IMR-90 (cell line): ENCODE measurements around the gene TNS2. TPM values are rescaled to one million over a fixed set of nuclear protein-coding genes. Genes with fewer than 3 reads are reported as not detected.

Source experiments
- ATAC-seq: fragments of 200-7000 bp; cut with Tn5 transposase; 2 replicates; pipeline ENCODE4 v1.9.1; 2020; ENCODE audit warnings: low read depth, mild to moderate bottlenecking, moderate library complexity
- BruUV-seq: library from RNA; stranded (reverse); fragments of 400-500 nt; replicated peaks from 2 replicates; lab custom pipeline; 2021; lab: Mats Ljungman, UMichigan
- CTCF ChIA-PET: fragments of 300-600 bp; formaldehyde crosslinking; extraction: SDS; loops from one replicate; lab custom pipeline; 2021; ENCODE audit warnings: antibody characterized with exemption; lab: Yijun Ruan, JAX
- POLR2A ChIA-PET: fragments of 300-600 bp; sonication (Branson Sonifier 250); formaldehyde crosslinking; loops from one replicate; lab custom pipeline; 2022; ENCODE audit warnings: antibody characterized with exemption; ENCODE audit not compliant: unreplicated experiment; lab: Charles Lee
- DNase-seq: peaks from one replicate; pipeline ENCODE4 v3.0.0; 2013
- H2AFZ ChIP-seq: replicated peaks from 2 replicates; pipeline ENCODE3; 2013; ENCODE audit warnings: low read length, mild to moderate bottlenecking; ENCODE audit not compliant: poor library complexity
- H2AK5ac ChIP-seq: 2 replicates; pipeline ENCODE4 v1.6.1; 2013; ENCODE audit warnings: low read depth, low read length, inconsistent platforms
- H2AK9ac ChIP-seq: replicated peaks from 2 replicates; pipeline ENCODE3; 2013; ENCODE audit warnings: mild to moderate bottlenecking, low read depth, low read length, moderate library complexity; ENCODE audit not compliant: poor library complexity
- H2BK120ac ChIP-seq: 2 replicates; pipeline ENCODE4 v1.6.1; 2013; ENCODE audit warnings: low read depth, low read length, inconsistent platforms
- H2BK15ac ChIP-seq: 3 replicates; pipeline ENCODE4 v1.6.1; 2013; ENCODE audit warnings: low read depth, low read length, inconsistent platforms
- H2BK20ac ChIP-seq: 2 replicates; pipeline ENCODE4 v1.6.1; 2013; ENCODE audit warnings: low read depth, mild to moderate bottlenecking, inconsistent platforms, low read length, moderate library complexity
- H2BK5ac ChIP-seq: 2 replicates; pipeline ENCODE4 v1.6.1; 2013; ENCODE audit warnings: mild to moderate bottlenecking, low read depth, low read length, inconsistent platforms; ENCODE audit not compliant: poor library complexity, severe bottlenecking
- H3K14ac ChIP-seq: replicated peaks from 2 replicates; pipeline ENCODE4 v1.6.1; 2013; ENCODE audit warnings: low read depth, low read length, inconsistent platforms
- H3K18ac ChIP-seq: 2 replicates; pipeline ENCODE4 v1.6.1; 2013; ENCODE audit warnings: low read depth, low read length, control low read depth
- H3K23ac ChIP-seq: 2 replicates; pipeline ENCODE4 v1.6.1; 2013; ENCODE audit warnings: low read depth, low read length, inconsistent platforms
- H3K27ac ChIP-seq: 2 replicates; pipeline ENCODE4 v1.5.1; 2013; ENCODE audit warnings: mild to moderate bottlenecking, control low read depth, low read length; ENCODE audit not compliant: insufficient read depth
- H3K27me3 ChIP-seq: 2 replicates; pipeline ENCODE4 v1.6.1; 2013; ENCODE audit warnings: low read length; ENCODE audit not compliant: control insufficient read depth, insufficient read depth
- H3K36me3 ChIP-seq: 2 replicates; pipeline ENCODE4 v1.6.1; 2013; ENCODE audit warnings: low read length, mixed read lengths; ENCODE audit not compliant: control insufficient read depth, insufficient read depth
- H3K4ac ChIP-seq: 2 replicates; pipeline ENCODE4 v1.6.1; 2013; ENCODE audit warnings: low read depth, low read length, inconsistent platforms
- H3K4me1 ChIP-seq: 2 replicates; pipeline ENCODE4 v1.6.1; 2013; ENCODE audit warnings: low read length, mixed read lengths; ENCODE audit not compliant: control insufficient read depth, insufficient read depth
- H3K4me2 ChIP-seq: 2 replicates; pipeline ENCODE4 v1.6.1; 2013; ENCODE audit warnings: low read depth, mild to moderate bottlenecking, control low read depth, low read length, moderate library complexity
- H3K4me3 ChIP-seq: 2 replicates; pipeline ENCODE4 v1.5.1; 2013; ENCODE audit warnings: low read depth, mild to moderate bottlenecking, control low read depth, low read length, moderate library complexity; ENCODE audit not compliant: insufficient read depth
- H3K56ac ChIP-seq: 2 replicates; pipeline ENCODE4 v1.6.1; 2013; ENCODE audit warnings: low read length, inconsistent platforms; ENCODE audit not compliant: insufficient read depth; ENCODE audit errors: extremely low read depth
- H3K79me1 ChIP-seq, 2 experiments: 2 replicates each; pipeline ENCODE4 v1.6.1; 2013; ENCODE audit warnings: low read length in 2 of 2, inconsistent platforms in 1 of 2, low read depth in 1 of 2
- H3K9ac ChIP-seq: 2 replicates; pipeline ENCODE4 v1.6.1; 2013; ENCODE audit warnings: low read depth, low read length, control low read depth
- H3K9me1 ChIP-seq: 2 replicates; pipeline ENCODE4 v1.6.1; 2013; ENCODE audit warnings: low read length, inconsistent platforms; ENCODE audit not compliant: insufficient read depth
- H3K9me3 ChIP-seq: 2 replicates; pipeline ENCODE4 v1.6.1; 2013; ENCODE audit warnings: low read length; ENCODE audit not compliant: control insufficient read depth, insufficient read depth
- H4K20me1 ChIP-seq: 2 replicates; pipeline ENCODE4 v1.6.1; 2013; ENCODE audit warnings: low read length, inconsistent platforms; ENCODE audit not compliant: insufficient read depth
- H4K5ac ChIP-seq: 2 replicates; pipeline ENCODE4 v1.6.1; 2013; ENCODE audit warnings: mild to moderate bottlenecking, low read depth, low read length, control low read depth
- H4K8ac ChIP-seq, 2 experiments: 2 replicates each; pipeline ENCODE4 v1.6.1; 2013; ENCODE audit warnings: low read depth in 2 of 2, low read length in 2 of 2, control low read depth in 1 of 2, inconsistent platforms in 1 of 2
- H4K91ac ChIP-seq: 2 replicates; pipeline ENCODE4 v1.6.1; 2013; ENCODE audit warnings: low read depth, low read length, inconsistent platforms; ENCODE audit not compliant: insufficient read depth
- BHLHE40 ChIP-seq: fragments of 150-350 bp; IDR thresholded peaks from 2 replicates; pipeline ENCODE4 v1.6.1; 2016; ENCODE audit warnings: mild to moderate bottlenecking, low read depth, low read length
- CEBPB ChIP-seq: IDR thresholded peaks from 2 replicates; pipeline ENCODE4 v1.6.1; 2012; ENCODE audit warnings: low read depth, low read length, improper control_type of control experiment
- CHD1 ChIP-seq: IDR thresholded peaks from 2 replicates; pipeline ENCODE4 v1.6.1; 2012; ENCODE audit warnings: low read depth, low read length, improper control_type of control experiment
- CTCF ChIP-seq: conservative IDR thresholded peaks from 2 replicates; pipeline ENCODE4 v1.5.1; 2012; ENCODE audit warnings: mild to moderate bottlenecking, low read depth, low read length, improper control_type of control experiment
- ELK1 ChIP-seq: fragments of 150-350 bp; IDR thresholded peaks from 2 replicates; pipeline ENCODE4 v1.6.1; 2016; ENCODE audit warnings: low read depth, mild to moderate bottlenecking, low read length, moderate library complexity, borderline replicate concordance
- FOS ChIP-seq: fragments of 150-350 bp; IDR thresholded peaks from 2 replicates; pipeline ENCODE4 v1.6.1; 2016; ENCODE audit warnings: low read depth, low read length
- MAFK ChIP-seq: IDR thresholded peaks from 2 replicates; pipeline ENCODE4 v1.6.1; 2012; ENCODE audit warnings: low read depth, low read length, improper control_type of control experiment
- MAZ ChIP-seq: IDR thresholded peaks from 2 replicates; pipeline ENCODE4 v1.6.1; 2012; ENCODE audit warnings: low read depth, mild to moderate bottlenecking, low read length, improper control_type of control experiment, moderate library complexity, borderline replicate concordance
- MXI1 ChIP-seq: IDR thresholded peaks from 2 replicates; pipeline ENCODE4 v1.6.1; 2012; ENCODE audit warnings: low read depth, mild to moderate bottlenecking, low read length, moderate library complexity, borderline replicate concordance
- NFE2L2 ChIP-seq: fragments of 150-350 bp; IDR thresholded peaks from 2 replicates; pipeline ENCODE4 v1.6.1; 2016; ENCODE audit warnings: low read depth, mild to moderate bottlenecking, low read length
- POLR2A ChIP-seq: IDR thresholded peaks from 2 replicates; pipeline ENCODE4 v1.6.1; 2012; ENCODE audit warnings: mild to moderate bottlenecking, low read depth, low read length
- RAD21 ChIP-seq: IDR thresholded peaks from 2 replicates; pipeline ENCODE4 v1.6.1; 2012; ENCODE audit warnings: low read length, improper control_type of control experiment
- RCOR1 ChIP-seq: IDR thresholded peaks from 2 replicates; pipeline ENCODE4 v1.6.1; 2012; ENCODE audit warnings: mild to moderate bottlenecking, low read length, improper control_type of control experiment; ENCODE audit not compliant: insufficient replicate concordance
- SMC3 ChIP-seq: fragments of 150-350 bp; IDR thresholded peaks from 2 replicates; pipeline ENCODE4 v1.6.1; 2016; ENCODE audit warnings: low read depth, mild to moderate bottlenecking, antibody characterized with exemption, low read length, moderate library complexity
- WGBS, 2 experiments: methylation state at CpG; one replicate each; pipeline versions ENCODE4 v1.1.5 to v1.1.7; 2013; ENCODE audit warnings: missing lambda C conversion rate in 2 of 2; ENCODE audit not compliant: insufficient read length in 1 of 2; ENCODE audit errors: extremely low coverage in 2 of 2; 5-methylcytosine and 5-hydroxymethylcytosine counted together
- dilution Hi-C: fragments of 300-500 bp; cut with HindIII; formaldehyde crosslinking; loops from one replicate; pipeline ENCODE4 v1.14.3; 2018; ENCODE audit warnings: low sequenced_read_pairs; ENCODE audit not compliant: unreplicated experiment
- in situ Hi-C: fragments of 300-500 bp; cut with MboI; formaldehyde crosslinking; loops from 3 replicates; pipeline ENCODE4 v1.14.3; 2019; ENCODE audit warnings: low sequenced_read_pairs, inconsistent platforms, mixed read lengths
- intact Hi-C: fragments of 100-400 bp; cut with micrococcal nuclease; formaldehyde crosslinking; loops from 2 replicates; pipeline ENCODE4 v1.10.0; 2022
- polyA plus RNA-seq, 3 experiments: library from polyadenylated mRNA; depleted of rRNA; stranded (reverse); fragments of >200 nt; gene quantifications; 2 replicates each; pipeline ENCODE4 v1.2.3, GENCODE V29; 2012; ENCODE audit warnings: low replicate concordance in 1 of 3
- total RNA-seq: library from RNA; depleted of rRNA; stranded (reverse); fragments of >200 nt; gene quantifications from 2 replicates; pipeline ENCODE4 v1.2.3, GENCODE V29; 2012

Gene TNS2
- total and polyA plus RNA-seq, 2 of the 4 experiments (the other 2 are of a cell fraction) = 10.4 to 67.2 TPM

GRCh38 chr12:53082637-53083175 is 32.8 kb downstream of the TNS2 start:
- no peak for TF ChIP-seq ELK1
- TF ChIP-seq CTCF = no peak
- TF ChIP-seq MAZ = no peak
- no peak for TF ChIP-seq CEBPB
- TF ChIP-seq BHLHE40 = no peak
- TF ChIP-seq POLR2A = no peak
- no peak for TF ChIP-seq MXI1
- no peak for TF ChIP-seq RAD21
- no peak for TF ChIP-seq NFE2L2
- no peak for TF ChIP-seq SMC3
- no peak for TF ChIP-seq MAFK
- TF ChIP-seq CHD1 = no peak
- no peak for TF ChIP-seq RCOR1
- no peak for TF ChIP-seq FOS
- no peaks in the 10 kb centered on the region; the same call in 1 of the 2 replicates for H3K27me3 ChIP-seq
- no peak overlapping the region for H2BK120ac ChIP-seq
- H2BK15ac ChIP-seq = no peak overlapping the region
- no peak overlapping the region for H3K18ac ChIP-seq
- H3K27ac ChIP-seq = no peak overlapping the region
- dilution Hi-C loops (no loop called here), in situ Hi-C loops (no loop called here), intact Hi-C loops (no loop called here)
- peaks cover 3 to 16% of the 10 kb centered on the region in 2 experiments; a peak in 3 of 4 replicates for H3K79me1 ChIP-seq
- WGBS, 2 experiments = no CpG with 5 or more reads among the region's 2 CpGs
- H3K9ac ChIP-seq = no peak overlapping the region
- no peak overlapping the region for H4K91ac ChIP-seq
- H2AK5ac ChIP-seq = no peak overlapping the region
- ATAC-seq (no peak), DNase-seq (no peak)
- H2AK9ac ChIP-seq = no peak overlapping the region
- no peak overlapping the region for H4K5ac ChIP-seq
- H4K8ac ChIP-seq = no peak overlapping the region
- H3K56ac ChIP-seq = no peak overlapping the region
- H3K4me3 ChIP-seq = no peak overlapping the region
- H2BK20ac ChIP-seq = no peak overlapping the region
- BruUV-seq = no TSS peak
- no peak overlapping the region for H3K4ac ChIP-seq
- ChIA-PET POLR2A (no interaction called here), CTCF (no interaction called here)
- no peak overlapping the region for H3K4me2 ChIP-seq
- peaks cover 6% of the 10 kb centered on the region; the same call in 1 of the 2 replicates for H3K9me1 ChIP-seq
- no peak overlapping the region for H3K14ac ChIP-seq
- no peak overlapping the region for H3K23ac ChIP-seq
- H3K4me1 ChIP-seq = peaks cover 11% of the 10 kb centered on the region
- no peak overlapping the region for H2AFZ ChIP-seq
- H4K20me1 ChIP-seq = no peaks in the 10 kb centered on the region
- H3K9me3 ChIP-seq = no peaks in the 10 kb centered on the region
- H3K36me3 ChIP-seq = no peaks in the 10 kb centered on the region
- H2BK5ac ChIP-seq = no peak overlapping the region
